GM19240 (cell line): ENCODE results near the gene SLC2A6.
A peak's percentile ranks its signal among the peaks of the same experiment; 100 is the strongest.
"Not testable (repeated sequence)": the region's sequence is repeated elsewhere in the genome, so short reads cannot be mapped to it uniquely, and the experiment has no call there.

ENCODE experiments used
- DNase-seq: peaks from one replicate; pipeline ENCODE4 v3.0.0; 2011; ENCODE audit warnings: low spot score; ENCODE audit not compliant: insufficient read length

The SLC2A6 gene

DNA sequence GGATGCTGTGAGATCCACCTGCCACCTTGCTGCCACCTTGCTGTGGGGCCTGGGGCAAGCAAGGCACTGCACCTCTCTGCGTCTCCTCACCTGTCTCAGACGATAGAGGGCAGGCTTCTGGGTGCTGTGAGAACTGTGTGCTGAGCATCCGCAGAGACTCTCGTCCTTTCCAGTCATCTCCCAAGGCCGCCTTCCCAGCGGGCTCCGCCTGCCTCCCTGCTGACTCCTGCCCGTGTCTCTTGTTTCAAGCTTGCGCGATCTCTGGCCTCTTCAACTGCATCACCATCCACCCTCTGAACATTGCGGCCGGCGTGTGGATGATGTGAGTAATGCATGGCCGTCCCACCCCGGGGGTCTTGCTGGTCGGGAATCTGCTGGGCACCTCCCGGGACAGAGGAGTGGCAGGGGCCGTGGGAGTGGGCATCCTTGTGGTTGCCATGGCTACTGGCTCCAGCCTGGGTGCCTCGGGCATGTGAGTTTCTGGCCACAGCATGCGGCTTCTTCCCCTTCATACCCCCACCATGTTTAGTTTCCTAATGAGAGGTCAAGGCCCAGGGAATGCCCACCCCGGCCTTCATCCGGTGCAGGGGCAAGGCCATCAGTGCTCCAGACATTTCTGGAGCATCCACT lies 15.6 kb downstream of the SLC2A6 start:
- DNase-seq = no peak

GRCh38 chr9:133461975-133462374 lies 16.9 kb downstream of the SLC2A6 start:
- no peak for DNase-seq

DNA sequence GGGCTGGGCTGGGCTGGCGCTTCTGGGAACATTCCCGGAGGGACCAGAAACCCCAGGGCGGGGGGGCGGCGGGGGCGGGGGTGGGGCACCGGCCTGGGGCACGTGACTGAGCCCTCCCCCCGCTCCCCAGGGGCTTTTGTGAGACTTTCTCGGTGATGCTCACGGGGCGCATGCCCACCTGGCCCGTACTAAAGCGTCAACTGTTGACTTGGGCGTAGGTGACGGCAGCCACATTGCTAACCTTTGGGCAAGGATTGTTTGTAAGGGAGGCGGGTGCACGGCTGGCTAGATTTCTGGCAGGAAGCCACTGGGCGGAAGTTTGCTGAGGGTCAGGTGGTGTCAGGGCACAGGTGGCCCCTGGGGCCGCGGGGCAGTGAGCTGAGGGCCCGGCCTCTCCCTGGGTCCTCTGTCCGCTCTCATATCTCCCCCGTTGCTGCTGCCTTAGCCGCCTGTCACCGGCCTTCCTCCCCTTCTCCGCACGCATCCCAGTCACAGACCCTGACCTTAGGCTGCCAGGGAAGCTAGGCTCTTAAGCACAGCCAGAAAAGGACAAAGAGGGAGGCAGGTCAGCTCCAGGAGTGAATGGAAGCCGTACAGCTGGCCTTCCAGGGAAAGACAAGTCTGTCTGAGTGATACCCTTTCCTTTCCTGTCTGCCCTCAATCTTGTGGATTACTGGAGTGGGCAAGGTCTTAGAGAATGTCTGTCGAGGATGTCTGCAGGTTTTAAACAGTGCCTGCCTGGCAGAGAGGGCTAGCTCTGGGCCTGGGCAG lies 18.3 kb downstream of the SLC2A6 start:
- DNase-seq = peak; percentile 53

DNA sequence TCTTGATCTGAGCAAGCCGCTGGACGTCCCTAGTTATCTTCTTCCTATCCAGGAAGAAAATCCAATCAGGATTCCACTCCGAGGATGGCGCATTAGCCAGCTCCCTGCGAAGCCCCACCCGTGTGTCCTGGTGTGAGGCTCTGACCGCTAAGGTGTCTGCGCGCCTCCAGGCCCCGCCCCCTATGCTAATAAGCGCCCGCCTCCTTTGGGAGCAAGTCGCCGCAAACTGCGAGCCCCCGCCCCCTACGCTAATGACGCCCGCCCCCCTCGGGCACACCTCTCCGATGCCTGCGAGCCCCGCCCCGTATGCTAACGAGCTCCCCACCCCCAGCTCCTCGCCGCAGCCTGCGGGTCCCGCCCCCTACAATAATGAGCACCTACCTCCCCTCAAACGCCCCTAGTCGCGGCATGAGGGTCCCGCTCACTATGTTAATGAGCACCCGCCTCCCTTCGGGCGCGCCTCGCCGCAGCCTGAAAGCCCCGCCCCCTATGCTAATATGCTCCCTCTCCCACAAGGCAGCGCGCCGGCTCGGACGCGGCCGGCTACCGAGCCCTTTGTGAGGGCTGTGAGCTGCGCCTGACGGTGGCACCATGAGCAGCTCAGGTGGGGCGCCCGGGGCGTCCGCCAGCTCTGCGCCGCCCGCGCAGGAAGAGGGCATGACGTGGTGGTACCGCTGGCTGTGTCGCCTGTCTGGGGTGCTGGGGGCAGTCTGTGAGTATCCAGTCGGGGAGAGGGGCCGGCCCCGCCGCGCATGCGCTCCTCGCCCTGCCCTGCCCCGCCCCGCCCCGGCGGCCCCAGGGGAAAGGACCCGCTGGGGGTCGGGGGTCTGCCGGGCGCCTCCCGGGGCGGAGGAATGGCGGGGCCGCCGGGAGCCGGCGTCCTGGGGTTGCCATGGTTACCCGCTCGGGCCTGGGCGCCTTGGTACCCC lies 19.2 kb downstream of the SLC2A6 start, which contains the start of gene CACFD1:
Gene CACFD1, plus strand, starts transcription at position 503 of the 929 bp plus-strand sequence. Its CDS starts 89 bp downstream, at position 592.
- DNase-seq = peak; percentile 100

DNA sequence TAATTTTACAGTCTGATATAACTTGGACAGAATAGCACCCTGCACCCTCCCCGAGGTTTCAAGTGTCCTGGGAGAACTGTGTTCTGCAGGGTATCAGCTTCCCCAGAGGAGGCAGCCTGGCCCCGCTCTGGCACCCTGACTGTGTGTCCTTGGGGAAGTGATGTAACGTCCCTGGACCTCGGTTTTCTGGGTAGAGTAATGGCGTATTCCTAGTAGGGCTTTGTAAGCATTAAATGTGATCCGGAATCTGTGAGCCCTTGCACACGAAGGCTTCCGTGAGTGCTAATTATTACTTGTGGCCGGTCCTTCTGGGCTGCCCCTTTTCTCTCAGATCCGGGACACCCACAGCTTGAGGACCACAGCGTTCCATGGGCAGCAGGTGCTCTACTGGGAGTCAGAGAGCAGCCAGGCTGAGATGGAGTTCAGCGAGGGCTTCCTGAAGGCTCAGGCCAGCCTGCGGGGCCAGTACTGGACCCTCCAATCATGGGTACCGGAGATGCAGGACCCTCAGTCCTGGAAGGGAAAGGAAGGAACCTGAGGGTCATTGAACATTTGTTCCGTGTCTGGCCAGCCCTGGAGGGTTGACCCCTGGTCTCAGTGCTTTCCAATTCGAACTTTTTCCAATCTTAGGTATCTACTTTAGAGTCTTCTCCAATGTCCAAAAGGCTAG lies 20.1 kb downstream of the SLC2A6 start:
- no peak for DNase-seq

DNA sequence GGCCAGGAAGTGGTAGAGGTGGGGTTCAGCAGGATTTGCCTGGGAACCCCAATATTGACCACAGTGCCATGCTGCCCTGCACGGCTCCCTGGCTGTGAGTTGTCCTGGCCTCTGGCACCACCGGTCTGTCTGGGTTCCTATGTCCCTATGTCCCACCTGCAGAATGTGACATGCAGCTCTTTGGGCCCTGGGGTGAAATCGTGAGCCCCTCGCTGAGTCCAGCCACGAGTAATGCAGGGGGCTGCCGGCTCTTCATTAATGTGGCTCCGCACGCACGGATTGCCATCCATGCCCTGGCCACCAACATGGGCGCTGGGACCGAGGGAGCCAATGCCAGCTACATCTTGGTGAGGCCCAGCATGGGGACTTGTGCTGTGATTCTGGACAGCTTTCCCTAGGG lies 21.2 kb downstream of the SLC2A6 start:
- no peak for DNase-seq

DNA sequence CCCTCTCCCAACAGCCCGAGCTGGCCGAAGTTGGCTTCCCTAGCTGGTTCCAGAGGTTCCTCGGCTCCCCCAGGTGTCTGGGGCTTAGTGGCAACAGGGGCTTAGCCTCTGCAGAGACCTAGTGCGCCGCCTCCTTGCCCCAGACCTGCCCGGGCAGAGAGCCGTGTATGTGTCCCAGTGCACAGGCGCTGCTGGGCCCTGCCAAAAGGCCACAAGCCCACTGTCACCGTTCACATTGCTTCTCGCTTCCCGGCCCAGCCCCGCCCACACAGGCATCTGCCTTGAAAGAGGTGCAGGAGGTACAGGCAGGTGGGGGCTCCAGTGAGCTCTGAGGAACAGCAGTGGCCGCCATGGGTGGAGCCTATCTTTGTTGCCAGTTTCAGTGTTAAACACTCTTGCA lies 21.7 kb downstream of the SLC2A6 start:
- no peak for DNase-seq

DNA sequence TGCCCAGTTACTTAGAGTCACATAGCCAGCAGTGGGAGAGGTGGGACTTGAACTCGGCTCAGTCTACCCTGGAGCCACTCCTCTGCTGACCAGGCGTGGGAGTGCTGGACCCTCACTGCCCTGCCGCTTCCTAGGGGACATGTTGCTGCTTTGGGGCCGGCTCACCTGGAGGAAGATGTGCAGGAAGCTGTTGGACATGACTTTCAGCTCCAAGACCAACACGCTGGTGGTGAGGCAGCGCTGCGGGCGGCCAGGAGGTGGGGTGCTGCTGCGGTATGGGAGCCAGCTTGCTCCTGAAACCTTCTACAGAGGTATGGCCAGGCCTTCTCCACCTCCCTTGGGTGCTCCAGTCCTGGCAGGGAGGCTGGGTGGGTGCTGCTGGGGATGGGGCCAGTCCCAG lies 22.5 kb downstream of the SLC2A6 start:
- DNase-seq = no peak

DNA sequence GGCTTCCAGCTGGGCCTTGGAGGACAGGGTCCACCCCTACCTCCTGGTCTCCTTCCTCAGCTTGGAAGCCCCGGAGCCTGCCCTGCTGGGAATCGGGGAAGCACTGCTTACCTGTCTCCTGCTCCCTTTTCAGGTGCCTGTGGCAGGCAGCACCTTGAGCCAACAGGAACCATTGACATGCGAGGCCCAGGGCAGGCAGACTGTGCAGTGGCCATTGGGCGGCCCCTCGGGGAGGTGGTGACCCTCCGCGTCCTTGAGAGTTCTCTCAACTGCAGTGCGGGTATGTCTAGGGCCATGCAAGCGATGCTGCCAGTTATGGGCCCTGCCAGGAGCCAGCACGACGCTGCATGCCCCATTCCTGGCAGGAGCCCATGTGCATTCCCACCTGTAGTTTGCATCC lies 23.0 kb downstream of the SLC2A6 start:
- DNase-seq = no peak

DNA sequence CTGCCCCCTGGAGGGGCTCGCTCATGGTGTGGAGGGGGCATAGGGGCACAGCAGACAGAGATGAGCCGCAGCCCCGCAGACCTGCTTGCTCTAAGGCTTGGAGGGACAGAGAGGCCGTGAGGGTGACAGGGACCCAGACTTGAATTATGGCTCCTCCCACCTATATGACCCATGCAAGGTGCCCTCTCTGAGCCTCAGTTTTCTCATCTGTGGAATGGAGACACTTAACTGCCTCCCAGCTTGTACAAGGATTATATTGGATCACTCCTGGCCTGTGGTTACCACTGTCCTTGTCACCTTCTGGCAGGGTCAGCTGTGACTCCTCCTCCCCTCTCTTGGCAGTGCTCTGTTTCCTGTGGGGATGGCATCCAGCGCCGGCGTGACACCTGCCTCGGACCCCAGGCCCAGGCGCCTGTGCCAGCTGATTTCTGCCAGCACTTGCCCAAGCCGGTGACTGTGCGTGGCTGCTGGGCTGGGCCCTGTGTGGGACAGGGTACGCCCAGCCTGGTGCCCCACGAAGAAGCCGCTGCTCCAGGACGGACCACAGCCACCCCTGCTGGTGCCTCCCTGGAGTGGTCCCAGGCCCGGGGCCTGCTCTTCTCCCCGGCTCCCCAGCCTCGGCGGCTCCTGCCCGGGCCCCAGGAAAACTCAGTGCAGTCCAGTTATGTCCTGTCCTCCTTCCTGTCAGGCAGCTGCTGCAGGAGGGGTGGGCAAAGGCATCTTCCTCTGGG lies 23.8 kb downstream of the SLC2A6 start:
- DNase-seq = no peak

DNA sequence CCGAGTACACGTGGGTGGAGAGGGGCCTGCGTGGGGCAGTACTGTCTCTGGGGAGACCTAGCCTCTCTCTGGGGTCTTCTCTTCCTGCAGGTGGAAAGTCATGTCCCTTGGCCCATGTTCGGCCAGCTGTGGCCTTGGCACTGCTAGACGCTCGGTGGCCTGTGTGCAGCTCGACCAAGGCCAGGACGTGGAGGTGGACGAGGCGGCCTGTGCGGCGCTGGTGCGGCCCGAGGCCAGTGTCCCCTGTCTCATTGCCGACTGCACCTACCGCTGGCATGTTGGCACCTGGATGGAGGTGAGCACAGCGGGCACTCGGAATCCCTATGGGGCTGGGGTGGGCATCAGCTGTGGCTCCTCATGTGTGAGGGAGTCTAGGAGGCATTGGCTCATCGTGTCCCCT lies 24.6 kb downstream of the SLC2A6 start:
- no peak for DNase-seq

DNA sequence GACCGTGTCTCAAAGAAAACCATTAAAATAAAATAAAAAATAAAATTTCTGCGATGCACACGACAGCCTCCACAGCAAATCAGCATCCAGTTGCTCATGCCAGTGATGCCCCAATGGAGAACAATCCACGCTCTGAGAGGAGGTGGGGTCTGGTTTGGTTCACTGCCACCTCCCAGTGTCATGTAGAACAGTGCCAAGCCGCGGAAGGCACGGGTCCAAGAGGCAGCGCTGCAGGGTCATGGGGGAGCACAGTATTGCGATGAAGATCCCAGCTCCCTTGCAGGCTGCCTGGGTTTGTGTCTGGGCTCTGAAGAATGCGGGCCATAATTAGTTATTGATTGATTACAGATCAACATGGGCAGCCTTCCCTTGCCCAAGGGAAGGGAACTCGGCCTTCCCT lies 25.2 kb downstream of the SLC2A6 start:
- no peak for DNase-seq

DNA sequence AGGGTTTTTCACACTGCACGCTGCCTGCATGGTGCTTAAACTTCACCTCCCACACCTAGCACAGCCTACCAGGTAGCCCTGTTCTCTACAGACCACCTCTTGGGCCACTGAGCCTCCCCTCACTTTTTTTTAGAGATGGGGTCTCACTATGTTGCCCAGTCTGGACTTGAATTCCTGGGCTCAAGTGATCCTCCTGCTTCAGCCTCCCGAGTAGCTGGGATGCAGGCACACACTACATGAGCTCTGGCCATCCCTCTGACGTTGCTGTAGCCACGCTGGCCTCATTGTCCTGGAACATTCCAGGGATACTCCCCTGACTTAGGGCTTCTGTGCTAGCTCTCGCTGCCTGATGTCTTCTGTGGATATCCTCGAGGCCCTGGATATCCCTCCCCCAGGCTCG lies 26.3 kb downstream of the SLC2A6 start:
- DNase-seq = no peak

- DNase-seq = not testable (repeated sequence)
Observed at GRCh38 chr9:133451865-133452264, 27.0 kb downstream of the SLC2A6 start.

DNA sequence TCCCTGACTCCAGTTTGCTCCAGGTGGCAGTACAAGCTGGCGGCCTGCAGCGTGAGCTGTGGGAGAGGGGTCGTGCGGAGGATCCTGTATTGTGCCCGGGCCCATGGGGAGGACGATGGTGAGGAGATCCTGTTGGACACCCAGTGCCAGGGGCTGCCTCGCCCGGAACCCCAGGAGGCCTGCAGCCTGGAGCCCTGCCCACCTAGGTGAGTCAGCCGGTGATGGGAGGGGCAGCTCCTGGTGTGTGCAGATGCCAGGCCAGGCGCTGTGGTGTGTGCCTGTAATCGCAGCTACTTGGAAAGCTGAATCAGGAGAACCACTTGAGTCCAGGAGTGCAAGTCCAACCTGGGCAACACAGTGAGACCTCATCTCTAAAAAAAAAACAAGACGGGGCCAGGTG lies 29.1 kb downstream of the SLC2A6 start:
- DNase-seq = no peak

GRCh38 chr9:133448487-133448972 lies 30.4 kb downstream of the SLC2A6 start:
- no peak for DNase-seq

GRCh38 chr9:133445293-133445969 lies 33.5 kb downstream of the SLC2A6 start:
- DNase-seq = no peak

- DNase-seq = no peak
Observed at GRCh38 chr9:133443982-133444381, 34.9 kb downstream of the SLC2A6 start.

GRCh38 chr9:133443248-133443647 lies 35.7 kb downstream of the SLC2A6 start:
- no peak for DNase-seq

DNA sequence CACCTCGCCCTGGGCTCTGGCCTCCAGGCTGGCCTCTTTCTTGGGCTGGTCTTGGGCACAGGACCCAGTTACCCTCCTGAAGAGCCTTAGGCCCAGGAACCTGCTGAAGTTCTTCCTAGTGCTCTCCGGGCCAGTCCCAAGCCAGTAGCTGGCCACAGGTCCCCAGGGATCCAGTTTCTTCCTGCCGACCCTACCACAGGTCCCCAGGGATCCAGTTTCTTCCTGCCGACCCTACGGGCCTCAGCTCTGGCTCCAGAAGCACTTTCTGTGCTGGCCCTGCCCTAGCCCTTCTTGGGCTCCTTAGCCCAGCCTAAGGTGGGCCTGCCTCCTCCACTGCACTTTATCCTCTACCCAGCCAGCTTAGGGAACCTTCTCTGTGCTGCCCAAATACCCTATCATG lies 37.3 kb downstream of the SLC2A6 start:
- no peak for DNase-seq
